Suprapubic skin (tissue), 3 donors: ENCODE data around the gene CBLIF.

ENCODE experiments used
- CTCF ChIP-seq, 2 donors: fragments of 200-600 bp in 1 of 2; fragments of 450-650 bp in 1 of 2; sonication (generic) in 1 of 2; IDR thresholded peaks; one replicate each; pipeline ENCODE4 v1.5.1; 2016 to 2019; ENCODE audit warnings: antibody characterized with exemption in 2 of 2, mild to moderate bottlenecking in 1 of 2, moderate library complexity in 1 of 2
- EP300 ChIP-seq: sonication (generic); formaldehyde crosslinking; IDR thresholded peaks from one replicate; pipeline ENCODE4 v1.6.1; 2017; ENCODE audit warnings: antibody characterized with exemption
- POLR2A ChIP-seq, 2 donors: fragments of 450-650 bp; IDR thresholded peaks; one replicate each; pipeline ENCODE4 v1.6.1; 2017; ENCODE audit warnings: antibody characterized with exemption in 2 of 2, mild to moderate bottlenecking in 2 of 2, moderate library complexity in 2 of 2

GRCh38 chr11:59849129-59849528 lies 3.8 kb upstream of the CBLIF start:
- TF ChIP-seq CTCF (IDR thresholded peaks at IDR 0.05): no peak
- no peak for TF ChIP-seq EP300
- TF ChIP-seq POLR2A (IDR thresholded peaks at IDR 0.05): no peak
